K562 (cell line): ENCODE measurements around the gene OR10D3. TPM values are rescaled to one million over a fixed set of nuclear protein-coding genes. Genes with fewer than 3 reads are reported as not detected.
"Not testable (repeated sequence)": the region's sequence is repeated elsewhere in the genome, so short reads cannot be mapped to it uniquely, and the experiment has no call there.

Experiments
- AFF1 ChIP-seq, 2 experiments: fragments of 450-650 bp; IDR thresholded peaks; 2 replicates each; pipeline ENCODE4 v1.6.1; 2018; ENCODE audit warnings: mild to moderate bottlenecking in 2 of 2, low read depth in 1 of 2; ENCODE audit not compliant: partially characterized antibody in 2 of 2
- CREB1 ChIP-seq, 2 experiments: sonication (generic) in 1 of 2; formaldehyde crosslinking in 1 of 2; IDR thresholded peaks; 2 replicates each; pipeline versions ENCODE4 v1.6.1 to v1.8.0; 2012 to 2022; ENCODE audit warnings: inconsistent platforms in 1 of 2, mild to moderate bottlenecking in 1 of 2, missing genetic modification reagents in 1 of 2, moderate library complexity in 1 of 2
- EHMT2 ChIP-seq: fragments of 450-650 bp; IDR thresholded peaks from 2 replicates; pipeline ENCODE4 v1.6.1; 2018; ENCODE audit warnings: antibody characterized with exemption
- ELF1 ChIP-seq: fragments of 200-800 bp; sonication (Bioruptor generic); IDR thresholded peaks from 2 replicates; pipeline ENCODE4 v1.6.1; 2016; ENCODE audit warnings: missing genetic modification characterization, missing compliant biosample characterization
- EP400 ChIP-seq: fragments of 450-650 bp; IDR thresholded peaks from 2 replicates; pipeline ENCODE4 v1.6.1; 2017; ENCODE audit warnings: antibody characterized with exemption, mild to moderate bottlenecking, moderate library complexity
- MAFF ChIP-seq: IDR thresholded peaks from 2 replicates; pipeline ENCODE4 v1.6.1; 2012; ENCODE audit warnings: low read length, improper control_type of control experiment
- MAFG ChIP-seq: fragments of 450-650 bp; conservative IDR thresholded peaks from 2 replicates; pipeline ENCODE4 v1.6.1; 2016; ENCODE audit warnings: missing genetic modification characterization, missing compliant biosample characterization
- NR4A1 ChIP-seq, 2 experiments: fragments of 250-450 bp in 1 of 2; fragments of 450-650 bp in 1 of 2; sonication (Bioruptor Pico) in 1 of 2; IDR thresholded peaks; 2 replicates each; pipeline versions ENCODE4 v1.4.0 to v1.6.1; 2016 to 2020; ENCODE audit warnings: mild to moderate bottlenecking in 2 of 2, missing compliant biosample characterization in 1 of 2, missing genetic modification characterization in 1 of 2, moderate library complexity in 1 of 2
- PKNOX1 ChIP-seq: fragments of 450-650 bp; IDR thresholded peaks from 2 replicates; pipeline ENCODE4 v1.6.1; 2016
- RAD51 ChIP-seq: fragments of 450-650 bp; IDR thresholded peaks from 2 replicates; pipeline ENCODE4 v1.7.1; 2016; ENCODE audit warnings: low read depth, mild to moderate bottlenecking, borderline replicate concordance
- TBL1XR1 ChIP-seq, 2 experiments: IDR thresholded peaks; 2 replicates each; pipeline ENCODE4 v1.6.1; 2012; ENCODE audit warnings: improper control_type of control experiment in 2 of 2, low read length in 2 of 2, mild to moderate bottlenecking in 1 of 2
- USF1 ChIP-seq: sonication (generic); formaldehyde crosslinking; IDR thresholded peaks from 2 replicates; pipeline ENCODE4 v1.9.0; 2022; ENCODE audit warnings: mild to moderate bottlenecking, missing genetic modification reagents
- ZNF592 ChIP-seq: fragments of 450-650 bp; IDR thresholded peaks from 2 replicates; pipeline ENCODE4 v1.6.1; 2017; ENCODE audit warnings: antibody characterized with exemption, mild to moderate bottlenecking
- polyA plus RNA-seq, 8 experiments: library from polyadenylated mRNA; depleted of rRNA in 4 of 8; stranded (reverse) in 5 of 8; unstranded in 3 of 8; fragments of >200 nt; fragmentation: Nextera tagmentation in 2 of 8; fragmentation: Illumina TruSeq in 1 of 8; extraction: Ambion mirVana in 2 of 8; extraction: Trizol in 1 of 8; gene quantifications; 2 replicates each; pipeline versions ENCODE4 v1.2.1 to v1.2.3, GENCODE V29; 2011 to 2014; ENCODE audit warnings: inconsistent platforms in 1 of 8, missing spikeins in 1 of 8
- total RNA-seq, 7 experiments: library from RNA; depleted of rRNA in 6 of 7; stranded (reverse); fragments of >200 nt in 6 of 7; fragmentation: Illumina TruSeq in 2 of 7; extraction: Trizol in 2 of 7; gene quantifications; 2 replicates each; pipeline versions ENCODE4 v1.2.1 to v1.2.3, GENCODE V29; 2011 to 2021; ENCODE audit warnings: low replicate concordance in 1 of 7
- TF ChIP-seq, protein P1 (sequence below): sonication (generic); formaldehyde crosslinking; IDR thresholded peaks from 2 replicates; pipeline ENCODE4 v1.8.0; 2022; ENCODE audit warnings: missing genetic modification reagents, mild to moderate bottlenecking, moderate library complexity, borderline replicate concordance

Gene OR10D3
- total and polyA plus RNA-seq, 9 of the 15 experiments (the other 6 are each of a cell fraction or from before 2014, with no cell fraction given) = 0.07 to 2.9 (median 0.80) TPM; not detected in 1

GRCh38 chr11:124224618-124225423, 41.7 kb downstream of the OR10D3 start (continued):
- TF ChIP-seq PKNOX1 (peak; percentile 50; the same call in 1 of the 2 replicates), NR4A1 (tag; IDR thresholded peaks at IDR 0.05) (peak; percentile 86), MAFF (peak; percentile 93), ELF1 (tag) (peak; percentile 57; the same call in 1 of the 2 replicates), ZNF592 (peak; percentile 91), MAFG (tag) (peak; percentile 99), EP400 (peak; percentile 88), AFF1 (IDR thresholded peaks at IDR 0.05; ENCODE audit: low read depth in 1 of 2, partially characterized antibody in 2 of 2) (peak in 1 of 2 experiments; percentile 93), TBL1XR1 (IDR thresholded peaks at IDR 0.05; ENCODE audit: low read length in 2 of 2) (0 out of 4 replicates have a peak, but pooled peaks of 1 of the 2 experiments have one; percentile 23), RAD51 (peak; percentile 88), EHMT2 (peak; percentile 80; the same call in 1 of the 2 replicates), USF1 (peak; percentile 90), CREB1 (CRISPR knock-in tag; IDR thresholded peaks at IDR 0.05) (peak; percentile 61)
- not testable (repeated sequence) for TF ChIP-seq NR4A1 (CRISPR knock-in tag; IDR thresholded peaks at IDR 0.05); CREB1 (IDR thresholded peaks at IDR 0.05)
- TF ChIP-seq, protein P1, sequence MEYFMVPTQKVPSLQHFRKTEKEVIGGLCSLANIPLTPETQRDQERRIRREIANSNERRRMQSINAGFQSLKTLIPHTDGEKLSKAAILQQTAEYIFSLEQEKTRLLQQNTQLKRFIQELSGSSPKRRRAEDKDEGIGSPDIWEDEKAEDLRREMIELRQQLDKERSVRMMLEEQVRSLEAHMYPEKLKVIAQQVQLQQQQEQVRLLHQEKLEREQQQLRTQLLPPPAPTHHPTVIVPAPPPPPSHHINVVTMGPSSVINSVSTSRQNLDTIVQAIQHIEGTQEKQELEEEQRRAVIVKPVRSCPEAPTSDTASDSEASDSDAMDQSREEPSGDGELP (CRISPR knock-in tag) = 0 out of 2 replicates have a peak, but pooled peaks have one; percentile 33
